H9 (cell line): Measurements from ENCODE around the gene SNX32. TPM values are rescaled to one million over a fixed set of nuclear protein-coding genes. Genes with fewer than 3 reads are reported as not detected.

Experiments used
- DNase-seq: peaks from one replicate; pipeline ENCODE4 v3.0.0-alpha.2; 2017
- H2AFZ ChIP-seq: one replicate; pipeline ENCODE4 v1.6.1; 2013; ENCODE audit warnings: mild to moderate bottlenecking, low read length, control low read depth, moderate library complexity
- H2AK5ac ChIP-seq: 2 replicates; pipeline ENCODE4 v1.6.1; 2013; ENCODE audit warnings: low read length, control low read depth, mixed read lengths; ENCODE audit not compliant: insufficient read length
- H2BK120ac ChIP-seq: one replicate; pipeline ENCODE4 v1.6.1; 2013; ENCODE audit warnings: low read depth, mild to moderate bottlenecking, low read length, control low read depth, inconsistent platforms; ENCODE audit not compliant: poor library complexity, severe bottlenecking
- H2BK12ac ChIP-seq: 2 replicates; pipeline ENCODE4 v1.6.1; 2013; ENCODE audit warnings: low read length, control low read depth, mixed read lengths, low read depth; ENCODE audit not compliant: insufficient read length
- H2BK15ac ChIP-seq: 2 replicates; pipeline ENCODE4 v1.6.1; 2013; ENCODE audit warnings: low read depth, low read length, control low read depth
- H2BK20ac ChIP-seq: one replicate; pipeline ENCODE4 v1.6.1; 2013; ENCODE audit warnings: low read depth, mild to moderate bottlenecking, low read length, control low read depth, inconsistent platforms; ENCODE audit not compliant: poor library complexity, severe bottlenecking
- H2BK5ac ChIP-seq: 2 replicates; pipeline ENCODE4 v1.6.1; 2013; ENCODE audit warnings: low read length, control low read depth, mixed read lengths; ENCODE audit not compliant: insufficient read length
- H3K14ac ChIP-seq: 2 replicates; pipeline ENCODE4 v1.6.1; 2013; ENCODE audit warnings: low read length, control low read depth; ENCODE audit not compliant: insufficient read depth
- H3K18ac ChIP-seq: 2 replicates; pipeline ENCODE4 v1.6.1; 2013; ENCODE audit warnings: low read depth, mild to moderate bottlenecking, mixed read lengths, low read length, control low read depth; ENCODE audit not compliant: insufficient read length
- H3K23ac ChIP-seq: 2 replicates; pipeline ENCODE4 v1.6.1; 2013; ENCODE audit warnings: low read length, control low read depth, mixed read lengths, low read depth; ENCODE audit not compliant: insufficient read length
- H3K23me2 ChIP-seq: 2 replicates; pipeline ENCODE4 v1.6.1; 2013; ENCODE audit warnings: low read depth, mild to moderate bottlenecking, mixed read lengths, low read length, control low read depth; ENCODE audit not compliant: insufficient read length, poor library complexity, severe bottlenecking
- H3K27ac ChIP-seq: 2 replicates; pipeline ENCODE4 v1.5.1; 2013; ENCODE audit warnings: low read length, control low read depth, mixed read lengths, low read depth; ENCODE audit not compliant: insufficient read length
- H3K27me3 ChIP-seq: 2 replicates; pipeline ENCODE4 v1.6.1; 2013; ENCODE audit warnings: low read length, control low read depth, inconsistent platforms; ENCODE audit not compliant: insufficient read depth
- H3K4ac ChIP-seq: 2 replicates; pipeline ENCODE4 v1.6.1; 2013; ENCODE audit warnings: low read depth, mild to moderate bottlenecking, control low read depth, inconsistent platforms, low read length, moderate library complexity
- H3K4me1 ChIP-seq: 2 replicates; pipeline ENCODE4 v1.6.1; 2013; ENCODE audit warnings: low read length, control low read depth, inconsistent platforms; ENCODE audit not compliant: insufficient read depth
- H3K4me2 ChIP-seq: 2 replicates; pipeline ENCODE4 v1.6.1; 2013; ENCODE audit warnings: low read length, control low read depth, mixed read lengths; ENCODE audit not compliant: insufficient read length, insufficient read depth
- H3K56ac ChIP-seq: 2 replicates; pipeline ENCODE4 v1.6.1; 2013; ENCODE audit warnings: low read depth, mild to moderate bottlenecking, mixed read lengths, low read length, control low read depth; ENCODE audit not compliant: insufficient read length
- H3K79me1 ChIP-seq: 2 replicates; pipeline ENCODE4 v1.6.1; 2013; ENCODE audit warnings: low read depth, mild to moderate bottlenecking, moderate library complexity, low read length, control low read depth, inconsistent platforms; ENCODE audit not compliant: insufficient read depth, poor library complexity, severe bottlenecking
- H3K79me2 ChIP-seq: 2 replicates; pipeline ENCODE4 v1.6.1; 2013; ENCODE audit warnings: low read length, control low read depth, inconsistent platforms; ENCODE audit not compliant: insufficient read depth
- H3K9ac ChIP-seq: 2 replicates; pipeline ENCODE4 v1.6.1; 2013; ENCODE audit warnings: low read length, control low read depth, mixed read lengths; ENCODE audit not compliant: insufficient read length; ENCODE audit errors: extremely low read depth
- H3K9me3 ChIP-seq: one replicate; pipeline ENCODE4 v1.6.1; 2013; ENCODE audit warnings: low read depth, low read length, inconsistent platforms; ENCODE audit not compliant: control insufficient read depth
- H3T11ph ChIP-seq: one replicate; pipeline ENCODE4 v1.6.1; 2013; ENCODE audit warnings: mild to moderate bottlenecking, low read length, control low read depth, inconsistent platforms
- H4K20me1 ChIP-seq: one replicate; pipeline ENCODE4 v1.6.1; 2013; ENCODE audit not compliant: control insufficient read depth, insufficient read length, insufficient read depth
- H4K5ac ChIP-seq: 2 replicates; pipeline ENCODE4 v1.6.1; 2013; ENCODE audit warnings: low read depth, mild to moderate bottlenecking, mixed read lengths, low read length, control low read depth; ENCODE audit not compliant: insufficient read length
- H4K8ac ChIP-seq: replicated peaks from 2 replicates; pipeline ENCODE4 v1.6.1; 2013; ENCODE audit warnings: low read length, control low read depth, mixed read lengths, low read depth; ENCODE audit not compliant: insufficient read length
- H4K91ac ChIP-seq: 2 replicates; pipeline ENCODE4 v1.6.1; 2013; ENCODE audit warnings: low read depth, mild to moderate bottlenecking, moderate library complexity, mixed read lengths, low read length, control low read depth; ENCODE audit not compliant: insufficient read length
- H3K27ac Mint-ChIP-seq, 3 experiments: 2 replicates in 2 of 3; 3 replicates in 1 of 3; pipeline ENCODE4 v1.8.0; 2020 to 2021; ENCODE audit warnings: mixed read lengths in 3 of 3, mild to moderate bottlenecking in 1 of 3, moderate library complexity in 1 of 3
- H3K27me3 Mint-ChIP-seq: 2 replicates; pipeline ENCODE4 v1.8.0; 2021; ENCODE audit warnings: low read depth, mild to moderate bottlenecking, moderate library complexity, mixed read lengths
- H3K36me3 Mint-ChIP-seq, 3 experiments: 2 replicates in 2 of 3; 3 replicates in 1 of 3; pipeline ENCODE4 v1.8.0; 2020 to 2021; ENCODE audit warnings: low read depth in 3 of 3, mixed read lengths in 3 of 3; ENCODE audit not compliant: insufficient read depth in 1 of 3
- H3K4me1 Mint-ChIP-seq, 2 experiments: 2 replicates each; pipeline ENCODE4 v1.8.0; 2020; ENCODE audit warnings: mixed read lengths in 2 of 2
- H3K4me3 Mint-ChIP-seq, 2 experiments: 2 replicates in 1 of 2; 3 replicates in 1 of 2; pipeline ENCODE4 v1.8.0; 2020 to 2021; ENCODE audit warnings: mild to moderate bottlenecking in 2 of 2, mixed read lengths in 2 of 2, moderate library complexity in 1 of 2
- H3K9me3 Mint-ChIP-seq, 2 experiments: 2 replicates in 1 of 2; 3 replicates in 1 of 2; pipeline ENCODE4 v1.8.0; 2020; ENCODE audit warnings: mild to moderate bottlenecking in 2 of 2, mixed read lengths in 2 of 2, moderate library complexity in 1 of 2
- WGBS: extraction: QIAGEN DNeasy Blood & Tissue Kit; methylation state at CpG from one replicate; pipeline ENCODE4 v1.1.7; 2013; ENCODE audit warnings: missing lambda C conversion rate, low lambda C conversion rate, mixed read lengths; ENCODE audit not compliant: insufficient read length; ENCODE audit errors: extremely low coverage; 5-methylcytosine and 5-hydroxymethylcytosine counted together
- total RNA-seq: library from RNA; stranded (reverse); gene quantifications from 2 replicates; pipeline ENCODE4 v1.2.1, GENCODE V29; 2021
- TF ChIP-seq, protein P1 (sequence below): fragments of 200-600 bp; sonication (generic); conservative IDR thresholded peaks from 3 replicates; pipeline ENCODE4 v1.8.0; 2021; ENCODE audit warnings: antibody characterized with exemption, mild to moderate bottlenecking

SNX32 gene
- total RNA-seq, 1 experiment from 2014 or later: 1.2 TPM

DNA sequence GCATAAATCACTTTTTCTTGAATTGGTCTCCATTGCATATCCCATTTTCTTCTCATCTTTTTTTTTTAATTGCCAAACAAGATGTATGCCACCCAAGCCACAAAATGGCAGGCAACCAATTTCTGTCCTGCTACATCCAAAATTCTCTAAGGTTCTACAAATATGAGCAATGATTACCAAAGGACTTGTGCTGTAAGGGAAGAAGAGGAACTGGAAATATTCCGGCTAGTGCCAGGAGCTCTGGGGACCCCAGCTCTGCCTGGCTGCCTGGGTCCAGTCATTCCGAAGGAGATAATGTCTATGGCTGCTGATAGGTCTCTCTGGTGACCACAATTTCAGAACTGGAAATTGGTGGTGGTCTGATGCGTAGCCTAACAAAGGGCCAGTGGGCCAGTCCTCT, 17.1 kb upstream of the SNX32 start:
- H4K5ac ChIP-seq: no peak overlapping the region
- WGBS: no CpG with 5 or more reads among the region's 3 CpGs
- peak overlapping the region; percentile 55 to 84; a peak in 1 of 5 replicates for H3K4me3 Mint-ChIP-seq
- H3K9me3 ChIP-seq: no peaks in the 10 kb centered on the region
- no peak overlapping the region for H3K4ac ChIP-seq
- H2BK15ac ChIP-seq: no peak overlapping the region
- no peak overlapping the region for H3T11ph ChIP-seq
- no peak overlapping the region for H2BK120ac ChIP-seq
- H3K18ac ChIP-seq: no peak overlapping the region
- H3K23me2 ChIP-seq: peaks cover 3% of the 10 kb centered on the region
- no peak overlapping the region for H2AK5ac ChIP-seq
- H3K4me1 ChIP-seq: no peaks in the 10 kb centered on the region
- H2BK5ac ChIP-seq: no peak overlapping the region
- no peaks in the 10 kb centered on the region for H3K27me3 ChIP-seq
- no peak overlapping the region for H3K14ac ChIP-seq
- H3K56ac ChIP-seq: no peak overlapping the region
- H4K20me1 ChIP-seq: no peaks in the 10 kb centered on the region
- H2AFZ ChIP-seq: no peak overlapping the region
- no peak overlapping the region for H3K9ac ChIP-seq
- no peak overlapping the region for H4K8ac ChIP-seq
- no peaks in the 10 kb centered on the region; a peak in 1 of 7 replicates for H3K36me3 Mint-ChIP-seq
- H2BK20ac ChIP-seq: no peak overlapping the region
- no peak overlapping the region for H3K23ac ChIP-seq
- DNase-seq: no peak
- no peak overlapping the region for H3K27ac ChIP-seq
- TF ChIP-seq, protein P1, sequence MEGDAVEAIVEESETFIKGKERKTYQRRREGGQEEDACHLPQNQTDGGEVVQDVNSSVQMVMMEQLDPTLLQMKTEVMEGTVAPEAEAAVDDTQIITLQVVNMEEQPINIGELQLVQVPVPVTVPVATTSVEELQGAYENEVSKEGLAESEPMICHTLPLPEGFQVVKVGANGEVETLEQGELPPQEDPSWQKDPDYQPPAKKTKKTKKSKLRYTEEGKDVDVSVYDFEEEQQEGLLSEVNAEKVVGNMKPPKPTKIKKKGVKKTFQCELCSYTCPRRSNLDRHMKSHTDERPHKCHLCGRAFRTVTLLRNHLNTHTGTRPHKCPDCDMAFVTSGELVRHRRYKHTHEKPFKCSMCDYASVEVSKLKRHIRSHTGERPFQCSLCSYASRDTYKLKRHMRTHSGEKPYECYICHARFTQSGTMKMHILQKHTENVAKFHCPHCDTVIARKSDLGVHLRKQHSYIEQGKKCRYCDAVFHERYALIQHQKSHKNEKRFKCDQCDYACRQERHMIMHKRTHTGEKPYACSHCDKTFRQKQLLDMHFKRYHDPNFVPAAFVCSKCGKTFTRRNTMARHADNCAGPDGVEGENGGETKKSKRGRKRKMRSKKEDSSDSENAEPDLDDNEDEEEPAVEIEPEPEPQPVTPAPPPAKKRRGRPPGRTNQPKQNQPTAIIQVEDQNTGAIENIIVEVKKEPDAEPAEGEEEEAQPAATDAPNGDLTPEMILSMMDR: no peak
- peaks cover 33% of the 10 kb centered on the region for H3K27me3 Mint-ChIP-seq
- no peaks in the 10 kb centered on the region for H3K79me2 ChIP-seq
- no peaks in the 10 kb centered on the region for H3K79me1 ChIP-seq
- H3K9me3 Mint-ChIP-seq: no peaks in the 10 kb centered on the region
- no peak overlapping the region for H2BK12ac ChIP-seq
- H3K4me2 ChIP-seq: no peak overlapping the region
- peaks cover 0 to 8% of the 10 kb centered on the region in 2 experiments; a peak in 1 of 4 replicates for H3K4me1 Mint-ChIP-seq
- H4K91ac ChIP-seq: no peak overlapping the region
- no peak overlapping the region for H3K27ac Mint-ChIP-seq
